MCF 10A (cell line): ENCODE measurements around the gene FRMPD1. TPM values are rescaled to one million over a fixed set of nuclear protein-coding genes. Genes with fewer than 3 reads are reported as not detected.
"Not testable (repeated sequence)": the region's sequence is repeated elsewhere in the genome, so short reads cannot be mapped to it uniquely, and the experiment has no call there.

ENCODE experiments used
- BruUV-seq: library from RNA; stranded (reverse); fragments of 400-500 nt; replicated peaks from 2 replicates; lab custom pipeline; 2021; lab: Mats Ljungman, UMichigan
- CTCF ChIA-PET: fragments of 300-600 bp; sonication (Branson Sonifier 250); formaldehyde crosslinking; extraction: SDS; loops from one replicate; lab custom pipeline; 2021; ENCODE audit warnings: antibody characterized with exemption, inconsistent platforms; lab: Yijun Ruan, JAX
- POLR2A ChIA-PET: fragments of 300-600, 350-650 bp; sonication (Branson Sonifier 250); formaldehyde crosslinking; extraction: SDS; loops from one replicate; lab custom pipeline; 2020; ENCODE audit warnings: antibody characterized with exemption, inconsistent platforms; lab: Yijun Ruan, JAX
- DNase-seq: peaks from one replicate; pipeline ENCODE4 v3.0.0-alpha.2; 2018; ENCODE audit not compliant: unreplicated experiment
- H3K27ac Mint-ChIP-seq: one replicate; pipeline ENCODE4 v1.8.0; 2022; ENCODE audit warnings: mild to moderate bottlenecking, low read depth, mixed read lengths; ENCODE audit not compliant: unreplicated experiment
- H3K27me3 Mint-ChIP-seq: one replicate; pipeline ENCODE4 v1.8.0; 2022; ENCODE audit warnings: mixed read lengths; ENCODE audit not compliant: insufficient read depth, unreplicated experiment
- H3K36me3 Mint-ChIP-seq: one replicate; pipeline ENCODE4 v1.8.0; 2022; ENCODE audit warnings: mild to moderate bottlenecking, moderate library complexity, mixed read lengths; ENCODE audit not compliant: insufficient read depth, unreplicated experiment
- H3K4me1 Mint-ChIP-seq: one replicate; pipeline ENCODE4 v1.8.0; 2022; ENCODE audit warnings: mixed read lengths; ENCODE audit not compliant: insufficient read depth, unreplicated experiment
- H3K4me3 Mint-ChIP-seq: one replicate; pipeline ENCODE4 v1.8.0; 2022; ENCODE audit warnings: mild to moderate bottlenecking, moderate library complexity, mixed read lengths; ENCODE audit not compliant: unreplicated experiment
- H3K9me3 Mint-ChIP-seq: one replicate; pipeline ENCODE4 v1.8.0; 2022; ENCODE audit warnings: mixed read lengths; ENCODE audit not compliant: unreplicated experiment
- CTCF ChIP-seq: fragments of 200-600 bp; IDR thresholded peaks from one replicate; pipeline ENCODE4 v1.8.0; 2022; ENCODE audit warnings: antibody characterized with exemption, mild to moderate bottlenecking; ENCODE audit not compliant: unreplicated experiment
- intact Hi-C: fragments of 100-400 bp; cut with micrococcal nuclease; formaldehyde crosslinking; loops from 2 replicates; pipeline ENCODE4 v1.14.1; 2022
- total RNA-seq: library from RNA; stranded (reverse); gene quantifications from 2 replicates; pipeline ENCODE4 v1.2.3, GENCODE V29; 2022

Gene FRMPD1
- total RNA-seq, 1 experiment from 2014 or later, result not detected

GRCh38 chr9:37752112-37752511 is 101.4 kb downstream of the FRMPD1 start:
- BruUV-seq, H3K9me3 Mint-ChIP-seq, H3K36me3 Mint-ChIP-seq, H3K27me3 Mint-ChIP-seq, DNase-seq, H3K4me1 Mint-ChIP-seq, H3K4me3 Mint-ChIP-seq, H3K27ac Mint-ChIP-seq, CTCF ChIA-PET: not testable (repeated sequence)
- POLR2A ChIA-PET, result interaction anchor here (1.4 kb wide), 1 partner anchor 160 kb away, joined by 3 read pairs; the partner anchor contains the start of gene TOMM5
- intact Hi-C loops, result loop anchor here (5.0 kb wide), 1 partner anchor 170 kb away; no protein-coding TSS in a partner anchor

- ChIA-PET POLR2A (interaction anchor here (0.6 to 1.4 kb wide), 3 partner anchors 47 to 959 kb away, joined by 3 read pairs; partner anchors contain the start of gene TOMM5), CTCF (interaction anchor here (0.6 to 1.1 kb wide), 4 partner anchors 16 to 268 kb away, joined by 3 to 4 read pairs (median 3); no protein-coding TSS in a partner anchor)
- no peaks in the 10 kb centered on the region for H3K27me3 Mint-ChIP-seq
- no peaks in the 10 kb centered on the region for H3K36me3 Mint-ChIP-seq
- H3K4me3 Mint-ChIP-seq, result peak overlapping the region; percentile 78
- intact Hi-C loops, result loop anchor here (5.0 kb wide), 1 partner anchor 171 kb away; no protein-coding TSS in a partner anchor
- H3K27ac Mint-ChIP-seq, result peak overlapping the region; percentile 57
- no peak for DNase-seq
- H3K4me1 Mint-ChIP-seq, result no peaks in the 10 kb centered on the region
- no peaks in the 10 kb centered on the region for H3K9me3 Mint-ChIP-seq
- no peak for TF ChIP-seq CTCF
- BruUV-seq, result no TSS peak
Measured at GRCh38 chr9:37752642-37753488, 102.1 kb downstream of the FRMPD1 start.

GRCh38 chr9:37753489-37754190 is 102.9 kb downstream of the FRMPD1 start, which contains the start of gene TRMT10B:
TRMT10B (plus strand) TSS chr9:37753805; CDS start chr9:37761932, 8,127 bp downstream.
- no peak for TF ChIP-seq CTCF
- H3K27ac Mint-ChIP-seq, result peak within 1 kb of the TSS; percentile 57
- no peaks in the 10 kb centered on the region for H3K4me1 Mint-ChIP-seq
- no peaks in the 10 kb centered on the region for H3K9me3 Mint-ChIP-seq
- H3K36me3 Mint-ChIP-seq, result no peaks in the 10 kb centered on the region
- ChIA-PET POLR2A (interaction anchor here (0.6 to 1.4 kb wide), 3 partner anchors 46 to 958 kb away, joined by 3 read pairs; partner anchors contain the start of gene TOMM5), CTCF (interaction anchor here (0.6 to 1.1 kb wide), 4 partner anchors 15 to 268 kb away, joined by 3 to 4 read pairs (median 3); no protein-coding TSS in a partner anchor)
- H3K4me3 Mint-ChIP-seq, result peak within 1 kb of the TSS; percentile 78
- no peaks in the 10 kb centered on the region for H3K27me3 Mint-ChIP-seq
- TSS peak; percentile 70 for BruUV-seq
- intact Hi-C loops, result loop anchor here (5.0 kb wide), 1 partner anchor 171 kb away; no protein-coding TSS in a partner anchor
- DNase-seq, result peak; percentile 44

GRCh38 chr9:37758747-37759146 is 108.0 kb downstream of the FRMPD1 start:
- ChIA-PET CTCF (interaction anchor here (1.2 kb wide), 1 partner anchor 9 kb away, joined by 4 read pairs; no protein-coding TSS in a partner anchor), POLR2A (interaction anchor here (1.1 kb wide), 1 partner anchor 22 kb away, joined by 3 read pairs; no protein-coding TSS in a partner anchor)
- no peak overlapping the region for H3K4me3 Mint-ChIP-seq
- no peak for DNase-seq
- H3K27ac Mint-ChIP-seq, result no peak overlapping the region
- no peaks in the 10 kb centered on the region for H3K9me3 Mint-ChIP-seq
- H3K36me3 Mint-ChIP-seq, result peaks cover 6% of the 10 kb centered on the region
- no TSS peak for BruUV-seq
- intact Hi-C loops, result no loop called here
- TF ChIP-seq CTCF, result no peak
- H3K27me3 Mint-ChIP-seq, result no peaks in the 10 kb centered on the region
- H3K4me1 Mint-ChIP-seq, result peaks cover 6% of the 10 kb centered on the region
